Gastroesophageal sphincter (tissue), 3 donors: ENCODE results near the gene HOXA10.

ENCODE experiments used
- CTCF ChIP-seq, 4 experiments: fragments of 200-600 bp in 2 of 4; fragments of 450-650 bp in 2 of 4; sonication (generic) in 1 of 4; IDR thresholded peaks; one replicate each; pipeline ENCODE4 v1.5.1; 2017 to 2019; ENCODE audit warnings: antibody characterized with exemption in 4 of 4, mild to moderate bottlenecking in 2 of 4, moderate library complexity in 2 of 4
- EP300 ChIP-seq: sonication (generic); formaldehyde crosslinking; IDR thresholded peaks from one replicate; pipeline ENCODE4 v1.6.1; 2017; ENCODE audit warnings: antibody characterized with exemption, mild to moderate bottlenecking
- POLR2A ChIP-seq, 2 donors: fragments of 450-650 bp; IDR thresholded peaks; one replicate each; pipeline ENCODE4 v1.6.1; 2017; ENCODE audit warnings: antibody characterized with exemption in 2 of 2, mild to moderate bottlenecking in 2 of 2, moderate library complexity in 1 of 2
- POLR2AphosphoS5 ChIP-seq: sonication (generic); formaldehyde crosslinking; IDR thresholded peaks from one replicate; pipeline ENCODE4 v1.6.1; 2017; ENCODE audit warnings: antibody characterized with exemption

- TF ChIP-seq POLR2A (IDR thresholded peaks at IDR 0.05) = peak; percentile 62 to 80
- TF ChIP-seq CTCF (IDR thresholded peaks at IDR 0.05) = no peak
- peak; percentile 73 for TF ChIP-seq POLR2AphosphoS5
- TF ChIP-seq EP300 = no peak
Observed at GRCh38 chr7:27130540-27131389, 43.4 kb downstream of the HOXA10 start, which contains the start of gene HOXA4.
